Cortex of kidney (tissue), 1 donor: Measurements from ENCODE around the gene SMR3B.

Source experiments
- DNase-seq: peaks from one replicate; lab custom pipeline; 2025; lab: John Stamatoyannopoulos, UW

SMR3B gene

GRCh38 chr4:70382691-70383181 lies at the start of gene SMR3B:
Gene SMR3B (plus strand): TSS chr4:70383131. CDS start chr4:70384511, 1,380 bp downstream.
- DNase-seq, result no peak

- DNase-seq, result no peak
These were observed 48.2 kb upstream of the SMR3B start, which contains the start of gene CABS1 for GRCh38 chr4:70334681-70335080. Gene CABS1 (plus strand): TSS chr4:70334981. CDS start chr4:70335040, 59 bp downstream.

- no peak for DNase-seq
These were observed 46.9 kb upstream of the SMR3B start for GRCh38 chr4:70336043-70336442.

- DNase-seq, result no peak
These were observed 45.0 kb upstream of the SMR3B start for GRCh38 chr4:70337886-70338420.

GRCh38 chr4:70356185-70356584 lies 26.7 kb upstream of the SMR3B start:
- DNase-seq, result no peak

GRCh38 chr4:70359115-70359661 lies 23.7 kb upstream of the SMR3B start:
- DNase-seq, result no peak

- DNase-seq, result no peak
These were observed 22.5 kb upstream of the SMR3B start, which contains the start of gene SMR3A for GRCh38 chr4:70360460-70360859. Gene SMR3A (plus strand): TSS chr4:70360760. CDS start chr4:70362116, 1,356 bp downstream.

- DNase-seq, result no peak
These were observed 18.9 kb upstream of the SMR3B start for GRCh38 chr4:70364002-70364401.

GRCh38 chr4:70365479-70365878 lies 17.5 kb upstream of the SMR3B start:
- DNase-seq, result no peak

- no peak for DNase-seq
These were observed 15.1 kb upstream of the SMR3B start for GRCh38 chr4:70367813-70368212.

- no peak for DNase-seq
These were observed 10.9 kb upstream of the SMR3B start for GRCh38 chr4:70371987-70372386.

- no peak for DNase-seq
These were observed 10.2 kb upstream of the SMR3B start for GRCh38 chr4:70372760-70373159.

- DNase-seq, result no peak
These were observed 2.4 kb upstream of the SMR3B start for GRCh38 chr4:70380578-70380977.

GRCh38 chr4:70392057-70392776 lies 9.3 kb downstream of the SMR3B start:
- DNase-seq, result no peak

GRCh38 chr4:70397580-70397979 lies 14.6 kb downstream of the SMR3B start, which contains the start of gene OPRPN:
Gene OPRPN (plus strand): TSS chr4:70397940. CDS start chr4:70399286, 1,346 bp downstream.
- no peak for DNase-seq

GRCh38 chr4:70399319-70399718 lies 16.4 kb downstream of the SMR3B start:
- DNase-seq, result no peak

GRCh38 chr4:70402762-70403161 lies 19.8 kb downstream of the SMR3B start:
- no peak for DNase-seq

- DNase-seq, result no peak
These were observed 22.8 kb downstream of the SMR3B start for GRCh38 chr4:70405765-70406164.

- no peak for DNase-seq
These were observed 42.4 kb downstream of the SMR3B start for GRCh38 chr4:70425306-70425705.

- no peak for DNase-seq
These were observed 43.9 kb downstream of the SMR3B start for GRCh38 chr4:70426789-70427188.

GRCh38 chr4:70437197-70437596 lies 54.3 kb downstream of the SMR3B start:
- no peak for DNase-seq
